Nephron progenitor cell (in vitro differentiated cells): Measurements from ENCODE around the gene ADPGK.

Experiments used
- DNase-seq: peaks from one replicate; pipeline ENCODE4 v3.0.0; 2021
- H3K27ac Mint-ChIP-seq: 2 replicates; pipeline ENCODE4 v1.8.0; 2021; ENCODE audit warnings: mild to moderate bottlenecking, moderate library complexity, mixed read lengths
- H3K27me3 Mint-ChIP-seq: 2 replicates; pipeline ENCODE4 v1.8.0; 2021; ENCODE audit warnings: mild to moderate bottlenecking, low read depth, mixed read lengths; ENCODE audit not compliant: poor library complexity
- H3K36me3 Mint-ChIP-seq: 2 replicates; pipeline ENCODE4 v1.8.0; 2021; ENCODE audit warnings: low read depth, mixed read lengths
- H3K4me1 Mint-ChIP-seq: 2 replicates; pipeline ENCODE4 v1.8.0; 2021; ENCODE audit warnings: mixed read lengths
- H3K4me3 Mint-ChIP-seq: 2 replicates; pipeline ENCODE4 v1.8.0; 2021; ENCODE audit warnings: mild to moderate bottlenecking, moderate library complexity, mixed read lengths
- H3K9me3 Mint-ChIP-seq: 2 replicates; pipeline ENCODE4 v1.8.0; 2021; ENCODE audit warnings: mild to moderate bottlenecking, moderate library complexity, mixed read lengths
- CTCF ChIP-seq: fragments of 200-600 bp; sonication (generic); IDR thresholded peaks from 2 replicates; pipeline ENCODE4 v1.5.0; 2021; ENCODE audit warnings: antibody characterized with exemption

Gene ADPGK

GRCh38 chr15:72786676-72787345 lies 3.3 kb upstream of the ADPGK start:
- peaks cover 28% of the 10 kb centered on the region for H3K4me1 Mint-ChIP-seq
- no peaks in the 10 kb centered on the region for H3K9me3 Mint-ChIP-seq
- no peaks in the 10 kb centered on the region for H3K27me3 Mint-ChIP-seq
- TF ChIP-seq CTCF = no peak
- no peak for DNase-seq
- H3K36me3 Mint-ChIP-seq = no peaks in the 10 kb centered on the region
- H3K4me3 Mint-ChIP-seq = no peak overlapping the region
- no peak overlapping the region for H3K27ac Mint-ChIP-seq

GRCh38 chr15:72786242-72786641 lies 2.7 kb upstream of the ADPGK start:
- Mint-ChIP-seq H3K36me3 (peaks cover 4% of the 10 kb centered on the region), H3K27me3 (no peaks in the 10 kb centered on the region), H3K4me1 (peaks cover 34% of the 10 kb centered on the region), H3K9me3 (no peaks in the 10 kb centered on the region), H3K27ac (peak overlapping the region; percentile 47), H3K4me3 (no peak overlapping the region)
- no peak for DNase-seq
- TF ChIP-seq CTCF = no peak

GRCh38 chr15:72785841-72786240 lies 2.3 kb upstream of the ADPGK start:
- Mint-ChIP-seq H3K4me1 (peaks cover 38% of the 10 kb centered on the region), H3K4me3 (no peak overlapping the region), H3K36me3 (peaks cover 8% of the 10 kb centered on the region), H3K27me3 (no peaks in the 10 kb centered on the region), H3K27ac (no peak overlapping the region), H3K9me3 (no peaks in the 10 kb centered on the region)
- DNase-seq = no peak
- TF ChIP-seq CTCF = no peak

- Mint-ChIP-seq H3K9me3 (no peaks in the 10 kb centered on the region), H3K4me3 (no peak overlapping the region), H3K36me3 (peaks cover 9% of the 10 kb centered on the region), H3K27ac (peak overlapping the region; percentile 26), H3K4me1 (peaks cover 39% of the 10 kb centered on the region), H3K27me3 (no peaks in the 10 kb centered on the region)
- no peak for DNase-seq
- no peak for TF ChIP-seq CTCF
Observed at GRCh38 chr15:72785432-72785831, 1.9 kb upstream of the ADPGK start.

- H3K4me1 Mint-ChIP-seq = peaks cover 39% of the 10 kb centered on the region
- TF ChIP-seq CTCF = no peak
- H3K4me3 Mint-ChIP-seq = peak overlapping the region; percentile 95
- no peak for DNase-seq
- H3K9me3 Mint-ChIP-seq = no peaks in the 10 kb centered on the region
- peak overlapping the region; percentile 86 for H3K27ac Mint-ChIP-seq
- H3K27me3 Mint-ChIP-seq = no peaks in the 10 kb centered on the region
- H3K36me3 Mint-ChIP-seq = peaks cover 17% of the 10 kb centered on the region
Observed at GRCh38 chr15:72784456-72784876, 908 bp upstream of the ADPGK start.

GRCh38 chr15:72783004-72783639 lies 436 bp downstream of the ADPGK start:
- H3K36me3 Mint-ChIP-seq = peaks cover 27% of the 10 kb centered on the region
- H3K27ac Mint-ChIP-seq = peak overlapping the region; percentile 87
- H3K4me3 Mint-ChIP-seq = peak overlapping the region; percentile 95
- no peak for TF ChIP-seq CTCF
- H3K27me3 Mint-ChIP-seq = no peaks in the 10 kb centered on the region
- H3K4me1 Mint-ChIP-seq = peaks cover 39% of the 10 kb centered on the region
- DNase-seq = no peak
- no peaks in the 10 kb centered on the region for H3K9me3 Mint-ChIP-seq
